Lower leg skin (tissue), 4 donors: ENCODE data around the gene LILRA5. TPM values are rescaled to one million over a fixed set of nuclear protein-coding genes. Genes with fewer than 3 reads are reported as not detected.

Experiments
- DNase-seq, 2 donors: peaks; one replicate each; pipeline ENCODE4 v3.0.0-alpha.2; 2019; ENCODE audit warnings: low spot score in 2 of 2
- H3K4me3 ChIP-seq: fragments of 200-600 bp; sonication (generic); 2 replicates; pipeline ENCODE4 v1.5.1; 2017; ENCODE audit warnings: mild to moderate bottlenecking, low read depth; ENCODE audit not compliant: poor library complexity, severe bottlenecking
- POLR2A ChIP-seq, 2 donors: fragments of 450-650 bp; IDR thresholded peaks; one replicate each; pipeline ENCODE4 v1.6.1; 2016 to 2017; ENCODE audit warnings: antibody characterized with exemption in 2 of 2, mild to moderate bottlenecking in 1 of 2, moderate library complexity in 1 of 2
- WGBS, 2 donors: methylation state at CpG; one replicate each; pipeline ENCODE4 v1.1.5; 2018; 5-methylcytosine and 5-hydroxymethylcytosine counted together
- intact Hi-C: fragments of 100-400 bp; cut with DNase I; formaldehyde crosslinking; loops from one replicate; pipeline ENCODE4 v1.15.0; 2023; ENCODE audit warnings: low total_unique reads
- total RNA-seq, 4 donors: library from RNA; depleted of rRNA; stranded (reverse); fragments of >200 nt; gene quantifications; one replicate each; pipeline ENCODE4 v1.1.0, GENCODE V29; 2016
- TF ChIP-seq, protein P1 (sequence below), 3 donors: fragments of 450-650 bp; IDR thresholded peaks; one replicate each; pipeline ENCODE4 v1.5.1; 2016; ENCODE audit warnings: antibody characterized with exemption in 3 of 3, mild to moderate bottlenecking in 3 of 3, moderate library complexity in 2 of 3

Gene LILRA5
- total RNA-seq, 4 donors from 2014 or later, result 0.59 to 2.4 TPM; not detected in 2

DNA sequence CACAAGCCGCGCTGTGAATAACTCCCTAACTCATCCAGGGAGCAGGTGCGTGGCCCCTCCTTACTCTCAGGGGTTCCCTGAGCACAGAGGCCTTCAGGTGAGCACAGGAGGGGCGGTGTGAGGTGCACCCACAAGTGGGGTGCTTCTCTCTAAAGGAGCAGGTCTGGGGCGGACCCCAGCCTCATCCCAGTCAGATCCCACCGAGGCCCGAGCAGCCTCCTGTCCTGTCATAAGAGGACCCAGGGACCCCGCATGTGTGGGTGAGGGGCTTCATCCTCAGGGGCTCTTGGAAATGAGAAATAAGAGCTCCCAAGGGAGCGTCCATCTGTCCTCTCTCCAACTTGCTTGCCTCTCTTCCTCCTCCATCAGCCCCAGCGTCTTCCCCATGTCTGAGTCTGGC, 3.0 kb upstream of the LILRA5 start:
- DNase-seq, result peak in 1 of 2 donors; percentile 42
- intact Hi-C loops, result no loop called here
- WGBS, 2 donors, result 73 to 83% methylated on average over 10 of the region's 10 CpGs
- H3K4me3 ChIP-seq, result no peak overlapping the region
- TF ChIP-seq POLR2A (IDR thresholded peaks at IDR 0.05), result no peak
- TF ChIP-seq, protein P1, sequence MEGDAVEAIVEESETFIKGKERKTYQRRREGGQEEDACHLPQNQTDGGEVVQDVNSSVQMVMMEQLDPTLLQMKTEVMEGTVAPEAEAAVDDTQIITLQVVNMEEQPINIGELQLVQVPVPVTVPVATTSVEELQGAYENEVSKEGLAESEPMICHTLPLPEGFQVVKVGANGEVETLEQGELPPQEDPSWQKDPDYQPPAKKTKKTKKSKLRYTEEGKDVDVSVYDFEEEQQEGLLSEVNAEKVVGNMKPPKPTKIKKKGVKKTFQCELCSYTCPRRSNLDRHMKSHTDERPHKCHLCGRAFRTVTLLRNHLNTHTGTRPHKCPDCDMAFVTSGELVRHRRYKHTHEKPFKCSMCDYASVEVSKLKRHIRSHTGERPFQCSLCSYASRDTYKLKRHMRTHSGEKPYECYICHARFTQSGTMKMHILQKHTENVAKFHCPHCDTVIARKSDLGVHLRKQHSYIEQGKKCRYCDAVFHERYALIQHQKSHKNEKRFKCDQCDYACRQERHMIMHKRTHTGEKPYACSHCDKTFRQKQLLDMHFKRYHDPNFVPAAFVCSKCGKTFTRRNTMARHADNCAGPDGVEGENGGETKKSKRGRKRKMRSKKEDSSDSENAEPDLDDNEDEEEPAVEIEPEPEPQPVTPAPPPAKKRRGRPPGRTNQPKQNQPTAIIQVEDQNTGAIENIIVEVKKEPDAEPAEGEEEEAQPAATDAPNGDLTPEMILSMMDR (IDR thresholded peaks at IDR 0.05), result no peak

DNA sequence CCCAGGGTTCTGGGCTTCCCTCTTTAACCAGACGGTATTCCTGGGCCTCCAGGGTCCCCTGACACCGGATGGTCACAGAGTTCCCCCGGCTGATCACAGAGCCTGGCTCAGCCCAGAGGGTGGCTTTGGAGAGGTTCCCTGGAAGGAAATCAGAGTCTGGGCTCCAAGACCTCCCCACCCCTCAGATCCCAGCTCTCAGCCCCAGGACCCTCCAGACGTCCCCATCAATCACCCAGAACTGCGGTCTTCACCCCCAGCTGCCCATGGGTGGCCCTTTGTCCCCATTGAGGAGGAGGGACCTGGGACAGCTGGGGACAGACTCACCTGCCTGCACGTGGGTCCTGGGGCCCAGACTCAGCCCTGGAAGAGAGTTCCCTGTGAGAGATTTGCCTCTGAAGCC, 955 bp downstream of the LILRA5 start:
- intact Hi-C loops, result no loop called here
- peak in 1 of 2 donors; percentile 62 for DNase-seq
- no peak for TF ChIP-seq POLR2A (IDR thresholded peaks at IDR 0.05)
- TF ChIP-seq, protein P1 (IDR thresholded peaks at IDR 0.05), result no peak
- WGBS, 2 donors, result 49 to 59% methylated on average over 3 to 5 of the region's 6 CpGs
- no peak overlapping the region for H3K4me3 ChIP-seq

DNA sequence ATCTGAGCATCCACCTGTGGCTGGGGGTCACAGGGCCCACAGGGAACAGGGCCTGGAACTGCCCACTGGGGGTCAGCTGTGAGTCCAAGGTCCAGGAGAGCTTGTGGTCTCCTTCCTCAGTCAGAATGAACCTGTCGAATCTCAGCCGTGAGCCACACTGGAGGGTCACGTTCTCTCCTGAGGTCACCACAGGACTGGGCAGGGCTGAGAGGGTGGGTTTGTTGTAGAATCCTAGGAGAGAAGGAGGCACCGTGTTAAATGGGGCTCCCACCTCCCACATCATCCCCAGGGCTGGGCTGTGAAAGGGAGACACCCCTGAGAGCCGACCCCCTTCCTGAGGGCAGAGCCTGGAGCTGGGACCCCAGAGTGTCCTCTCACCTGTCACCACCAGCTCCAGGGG, 1.5 kb downstream of the LILRA5 start:
- intact Hi-C loops, result no loop called here
- no peak overlapping the region for H3K4me3 ChIP-seq
- peak in 1 of 2 donors; percentile 69 for DNase-seq
- TF ChIP-seq, protein P1 (IDR thresholded peaks at IDR 0.05), result no peak
- no peak for TF ChIP-seq POLR2A (IDR thresholded peaks at IDR 0.05)
- WGBS, 2 donors, result 52 to 65% methylated on average over 5 of the region's 5 CpGs

DNA sequence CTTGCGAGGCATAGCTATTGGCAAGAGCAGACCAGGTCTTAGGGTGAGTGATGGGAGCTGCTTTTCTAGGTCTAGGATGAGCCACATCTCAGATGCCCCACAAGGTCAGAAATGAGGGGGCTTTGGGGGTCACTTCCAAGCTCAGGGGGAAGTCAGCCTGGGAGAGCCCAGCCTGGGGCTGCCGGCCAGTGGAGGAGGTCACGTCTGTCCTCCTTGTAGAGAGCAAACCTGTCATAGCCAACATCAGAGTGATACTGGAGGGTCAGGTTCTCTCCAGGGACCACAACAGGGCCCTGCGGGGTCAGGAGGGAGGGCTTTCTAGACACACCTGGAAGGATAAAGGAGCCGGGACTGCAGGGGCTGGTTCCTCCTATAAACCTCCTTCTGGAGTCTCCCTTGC, 2.4 kb downstream of the LILRA5 start:
- H3K4me3 ChIP-seq, result no peak overlapping the region
- intact Hi-C loops, result no loop called here
- WGBS, 2 donors, result 80 to 82% methylated on average over 5 of the region's 5 CpGs
- DNase-seq, result peak in 1 of 2 donors; percentile 45
- TF ChIP-seq, protein P1 (IDR thresholded peaks at IDR 0.05), result no peak
- no peak for TF ChIP-seq POLR2A (IDR thresholded peaks at IDR 0.05)

DNA sequence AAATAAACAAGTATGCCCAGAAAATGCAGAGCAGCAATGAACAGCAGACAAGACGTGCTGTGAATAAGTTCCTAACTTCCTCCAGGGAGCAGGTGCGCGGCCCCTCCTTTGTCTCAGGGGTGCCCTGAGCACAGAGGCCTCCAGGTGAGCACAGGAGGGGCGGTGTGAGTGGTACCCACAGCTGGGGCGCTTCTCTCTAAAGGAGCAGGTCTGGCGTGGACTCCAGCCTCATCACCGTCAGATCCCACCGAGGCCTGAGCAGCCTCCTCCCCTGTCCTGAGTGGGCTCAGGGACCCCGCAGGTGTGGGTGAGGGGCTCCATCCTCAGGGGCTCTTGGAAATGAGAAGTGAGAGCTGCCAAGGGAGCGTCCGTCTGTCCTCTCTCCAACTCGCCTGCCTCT, 3.2 kb downstream of the LILRA5 start:
- no peak overlapping the region for H3K4me3 ChIP-seq
- intact Hi-C loops, result no loop called here
- DNase-seq, result peak in 1 of 2 donors; percentile 78
- no peak for TF ChIP-seq POLR2A (IDR thresholded peaks at IDR 0.05)
- TF ChIP-seq, protein P1 (IDR thresholded peaks at IDR 0.05), result no peak
- WGBS, 2 donors, result 71 to 75% methylated on average over 12 of the region's 12 CpGs

DNA sequence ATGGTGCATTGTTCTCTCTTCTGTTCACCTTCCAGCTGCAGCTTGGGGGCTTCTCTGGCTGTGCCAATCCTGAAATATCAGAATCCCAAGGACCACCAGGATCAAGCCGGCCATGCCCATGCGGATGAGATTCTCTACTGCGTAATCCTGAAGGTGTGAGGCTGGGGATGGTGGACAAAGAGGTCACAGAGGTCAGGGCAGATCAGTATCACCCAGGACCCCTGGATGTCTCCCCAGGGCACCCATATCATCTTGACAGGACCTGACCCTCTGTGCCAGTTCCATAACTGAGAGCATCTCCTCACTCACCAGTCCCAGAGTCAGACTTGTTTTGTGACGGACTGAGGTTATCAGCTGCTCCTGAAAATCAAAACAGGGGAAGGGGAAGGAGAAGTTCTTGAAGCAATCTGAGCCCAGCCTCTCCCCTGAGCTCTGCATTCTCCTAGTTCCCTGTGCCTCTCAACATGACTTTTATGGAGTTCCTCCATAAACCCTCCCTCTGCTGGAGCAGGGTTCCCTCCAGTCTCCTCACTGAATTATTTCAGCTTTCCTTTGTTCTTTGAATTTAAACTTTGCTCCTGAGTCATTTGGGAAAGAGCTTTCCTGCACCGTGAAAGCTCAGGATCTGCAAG, 5.5 kb downstream of the LILRA5 start:
- 80 to 88% methylated on average over 5 of the region's 5 CpGs for WGBS, 2 donors
- DNase-seq, result peak in 1 of 2 donors; percentile 58
- intact Hi-C loops, result no loop called here
- TF ChIP-seq, protein P1 (IDR thresholded peaks at IDR 0.05), result no peak
- TF ChIP-seq POLR2A (IDR thresholded peaks at IDR 0.05), result no peak
- no peak overlapping the region for H3K4me3 ChIP-seq
